NCI-H460 (cell line): ENCODE measurements around the gene CST1. TPM values are rescaled to one million over a fixed set of nuclear protein-coding genes. Genes with fewer than 3 reads are reported as not detected.
"Not testable (repeated sequence)": the region's sequence is repeated elsewhere in the genome, so short reads cannot be mapped to it uniquely, and the experiment has no call there.

Source experiments
- DNase-seq: peaks from one replicate; pipeline ENCODE4 v3.0.0-alpha.2; 2016; ENCODE audit warnings: low read depth; ENCODE audit errors: extremely low read depth
- small RNA-seq, 2 experiments: library from RNA; depleted of rRNA; stranded (forward); fragments of <200 nt; gene quantifications; one replicate each; pipeline ENCODE3, GENCODE V24; 2014
- total RNA-seq: library from RNA; depleted of rRNA; stranded (reverse); fragments of >200 nt; shearing (Covaris generic); gene quantifications from 2 replicates; pipeline ENCODE4 v1.2.3, GENCODE V29; 2014; rRNA removed

The CST1 gene
- total RNA-seq, 1 experiment from 2014 or later = not detected

DNA sequence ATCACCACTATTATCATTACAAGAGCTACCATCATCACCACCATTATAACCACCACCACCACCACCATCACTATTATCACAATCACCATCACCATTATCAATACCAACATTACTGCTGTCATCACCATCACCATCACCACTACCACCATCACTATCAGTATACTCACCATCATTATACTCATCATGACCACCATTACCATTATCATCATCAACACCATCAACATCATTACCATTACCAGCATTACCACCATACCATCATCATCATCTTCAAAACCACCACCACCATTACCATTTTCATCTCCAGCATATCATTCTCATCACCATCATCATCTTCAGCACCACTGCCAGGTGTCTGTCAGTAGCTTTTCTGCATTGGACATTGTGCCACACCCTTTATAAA is 39.0 kb downstream of the CST1 start:
- not testable (repeated sequence) for DNase-seq

- DNase-seq = no peak
Observed at GRCh38 chr20:23710771-23711170, 40.0 kb downstream of the CST1 start.

DNA sequence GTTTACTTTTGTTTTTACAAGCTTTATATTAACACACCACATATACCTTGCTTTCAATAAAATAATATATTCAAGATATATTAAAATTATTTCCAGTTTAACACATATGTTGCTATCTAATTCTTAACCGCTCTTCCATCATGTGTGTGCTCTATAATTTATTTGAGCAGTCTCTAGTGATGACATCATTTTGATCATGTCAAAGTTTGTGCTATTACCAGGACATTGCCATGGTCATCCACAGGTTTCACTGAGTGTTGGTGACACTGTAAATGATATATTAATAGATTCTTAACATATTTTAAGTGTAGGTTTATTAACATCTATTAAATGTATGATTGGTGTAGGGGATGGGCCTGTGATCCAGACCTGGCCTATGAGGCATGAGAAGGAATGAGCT is 44.8 kb downstream of the CST1 start:
- DNase-seq = no peak

DNA sequence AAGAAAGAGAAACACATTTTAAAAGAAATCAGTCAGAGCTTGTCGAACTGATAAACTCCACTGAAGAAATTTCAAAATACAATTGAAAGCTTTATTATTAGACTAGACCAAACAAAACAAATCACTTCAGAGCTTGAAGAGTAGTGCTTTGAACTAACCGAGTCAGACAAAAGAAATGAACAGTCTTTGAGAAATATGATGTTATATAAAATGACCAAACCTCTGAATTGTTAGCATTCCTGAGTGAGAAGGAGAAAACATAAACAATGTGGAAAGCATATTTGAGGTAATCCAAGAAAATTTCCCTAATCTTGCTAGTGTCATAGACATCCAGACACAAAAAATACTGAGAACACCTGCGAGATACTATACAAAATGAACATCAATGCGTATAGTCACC is 48.7 kb downstream of the CST1 start:
- DNase-seq = no peak

- no peak for DNase-seq
Observed at GRCh38 chr20:23700931-23701330, 49.8 kb downstream of the CST1 start.

- DNase-seq = no peak
Observed at GRCh38 chr20:23697947-23698346, 52.8 kb downstream of the CST1 start.

Small RNA genes lying within 50 kb of the gene (small RNA-seq; reads per million reads assigned to genes)
- gene CST2P1 = 0 reads per million in 2 experiments

Other genes starting within 250 kb of the CST1 start
- not detected in 2 replicates for gene CST9L, start 182.5 kb downstream of the CST1 start, total RNA-seq
- gene CST9, start 145.0 kb downstream of the CST1 start, total RNA-seq = not detected in 2 replicates
- 225 and 267 TPM in 2 replicates for gene CST3, start 113.0 kb downstream of the CST1 start, total RNA-seq
- 0.42 TPM in 1 of 2 replicates, not detected in the other for gene CST4, start 61.9 kb downstream of the CST1 start, total RNA-seq
- 0.78 TPM in 1 of 2 replicates, not detected in the other for gene CST2, start 75.8 kb upstream of the CST1 start, total RNA-seq
- gene CST5, start 128.8 kb upstream of the CST1 start, total RNA-seq = not detected in 2 replicates
- not detected in 2 replicates for gene GGTLC1, start 237.8 kb upstream of the CST1 start, total RNA-seq